Natural killer cell treated with Interleukin-12 subunit alpha and Interleukin-12 subunit beta and Interleukin-15 and Interleukin-18, amount 100 ng/mL, for 72 hours (primary cell): Measurements from ENCODE around the gene INPP5B. TPM values are rescaled to one million over a fixed set of nuclear protein-coding genes. Genes with fewer than 3 reads are reported as not detected.

Experiments
- ATAC-seq, 2 donors: fragments of 150-1000 bp; cut with Tn5 transposase in 1 of 2; sonication (Bioruptor Pico), chemical (Tn5 transposase) in 1 of 2; 2 replicates each; pipeline ENCODE4 v1.10.0; 2021
- DNase-seq: peaks from one replicate; pipeline ENCODE4 v3.0.0; 2022; ENCODE audit warnings: low spot score
- H3K27ac Mint-ChIP-seq, 2 donors: 1 replicate in 1 of 2; 2 replicates in 1 of 2; pipeline ENCODE4 v1.8.0; 2022; ENCODE audit warnings: mixed read lengths in 2 of 2, mild to moderate bottlenecking in 1 of 2, moderate library complexity in 1 of 2
- H3K27me3 Mint-ChIP-seq, 2 donors: 1 replicate in 1 of 2; 2 replicates in 1 of 2; pipeline ENCODE4 v1.8.0; 2022; ENCODE audit warnings: mixed read lengths in 2 of 2
- H3K36me3 Mint-ChIP-seq: one replicate; pipeline ENCODE4 v1.8.0; 2022; ENCODE audit warnings: mixed read lengths
- H3K4me1 Mint-ChIP-seq, 2 donors: 1 replicate in 1 of 2; 2 replicates in 1 of 2; pipeline ENCODE4 v1.8.0; 2022; ENCODE audit warnings: low read depth in 2 of 2, mixed read lengths in 2 of 2, mild to moderate bottlenecking in 1 of 2
- H3K4me3 Mint-ChIP-seq: one replicate; pipeline ENCODE4 v1.8.0; 2022; ENCODE audit warnings: mixed read lengths
- H3K9me3 Mint-ChIP-seq: 2 replicates; pipeline ENCODE4 v1.8.0; 2022; ENCODE audit warnings: mixed read lengths
- total RNA-seq, 2 donors: library from RNA; stranded (reverse); gene quantifications; one replicate each; pipeline ENCODE4 v1.2.3, GENCODE V29; 2022

INPP5B gene
- total RNA-seq, 2 donors from 2014 or later: 48.1 to 86.0 TPM

GRCh38 chr1:37817481-37817880, 129.4 kb downstream of the INPP5B start:
- no peak overlapping the region for H3K4me3 Mint-ChIP-seq
- no peak overlapping the region for H3K27ac Mint-ChIP-seq
- DNase-seq: no peak
- peaks cover 8% of the 10 kb centered on the region for H3K36me3 Mint-ChIP-seq
- H3K9me3 Mint-ChIP-seq: no peaks in the 10 kb centered on the region
- ATAC-seq: no peak
- peaks cover 14 to 23% of the 10 kb centered on the region in 2 donors for H3K4me1 Mint-ChIP-seq
- H3K27me3 Mint-ChIP-seq: no peaks in the 10 kb centered on the region

DNA sequence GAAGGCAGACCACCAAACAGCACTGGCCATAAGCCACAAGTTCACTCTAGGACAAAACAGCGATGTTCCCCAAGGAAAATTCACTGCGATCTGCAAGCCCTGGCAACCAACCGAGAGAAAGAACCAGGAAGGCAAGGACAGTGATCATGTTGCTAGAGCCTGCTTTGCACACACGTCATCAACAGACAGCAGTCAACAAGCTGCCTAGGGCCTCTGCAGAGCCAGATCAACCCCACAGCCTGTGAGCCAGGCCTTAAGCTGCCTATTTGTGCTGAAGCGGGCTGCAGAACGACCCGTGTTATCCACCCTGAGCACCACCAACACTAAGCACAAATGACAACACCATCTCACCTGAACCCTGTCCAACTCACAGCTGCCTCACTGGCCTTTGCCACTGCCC, 132.6 kb downstream of the INPP5B start:
- Mint-ChIP-seq H3K27ac (no peak overlapping the region), H3K27me3 (no peaks in the 10 kb centered on the region), H3K9me3 (no peaks in the 10 kb centered on the region), H3K4me1 (peaks cover 16 to 27% of the 10 kb centered on the region in 2 donors), H3K36me3 (no peaks in the 10 kb centered on the region), H3K4me3 (no peak overlapping the region)
- no peak for ATAC-seq
- DNase-seq: no peak

- Mint-ChIP-seq H3K36me3 (no peaks in the 10 kb centered on the region), H3K4me1 (peaks cover 22 to 32% of the 10 kb centered on the region in 2 donors), H3K27me3 (no peaks in the 10 kb centered on the region), H3K4me3 (no peak overlapping the region), H3K9me3 (no peaks in the 10 kb centered on the region), H3K27ac (no peak overlapping the region)
- ATAC-seq (no peak), DNase-seq (no peak)
These were observed 133.2 kb downstream of the INPP5B start for GRCh38 chr1:37813529-37814145.

DNA sequence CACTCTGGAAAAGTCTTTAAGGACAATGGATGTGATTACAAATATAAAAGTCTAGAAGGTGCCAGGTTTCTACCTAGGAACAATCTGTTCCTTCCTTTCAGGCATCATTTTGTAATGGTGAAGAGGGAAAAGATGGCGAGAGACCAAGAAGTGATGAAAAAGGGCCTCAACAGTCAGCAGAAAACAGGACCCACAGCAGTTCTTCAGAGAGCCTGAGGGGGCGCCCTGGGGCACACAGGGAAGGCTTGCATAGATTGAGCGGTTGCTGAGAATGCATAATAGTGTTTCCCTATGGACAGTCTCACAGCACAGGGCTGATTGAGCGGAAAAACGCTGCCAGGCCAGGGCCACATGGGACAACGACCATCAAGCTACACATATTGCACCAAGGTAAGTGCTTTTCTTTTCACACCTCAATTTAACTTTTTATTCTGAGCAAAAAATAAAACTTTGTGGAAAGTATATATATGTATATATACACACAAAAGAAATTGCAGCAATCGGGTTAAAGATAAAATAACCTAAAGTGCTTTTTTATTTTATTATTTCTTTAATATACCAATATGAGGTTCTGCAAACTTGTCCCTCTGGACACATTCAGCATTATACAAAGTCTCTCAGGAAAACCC, 135.7 kb downstream of the INPP5B start:
- DNase-seq (peak; percentile 80), ATAC-seq (no peak)
- peak overlapping the region; percentile 9 for H3K4me3 Mint-ChIP-seq
- H3K4me1 Mint-ChIP-seq: peaks cover 22 to 40% of the 10 kb centered on the region in 2 donors
- H3K9me3 Mint-ChIP-seq: no peaks in the 10 kb centered on the region
- no peaks in the 10 kb centered on the region for H3K36me3 Mint-ChIP-seq
- H3K27me3 Mint-ChIP-seq: no peaks in the 10 kb centered on the region
- H3K27ac Mint-ChIP-seq: peak overlapping the region; percentile 20 to 59

Other genes with a start within 250 kb of the INPP5B start
- gene EPHA10, start 181.9 kb downstream of the INPP5B start, total RNA-seq: not detected
- gene MANEAL, start 153.2 kb downstream of the INPP5B start, total RNA-seq: 1 to 10 TPM; 2.8 to 9.0 TPM
- gene C1orf122, start 139.3 kb downstream of the INPP5B start, total RNA-seq: 10 to 100 TPM; 29.2 to 33.3 TPM
- 10 to 100 TPM; 72.0 to 82.9 TPM for gene YRDC, start 138.8 kb downstream of the INPP5B start, total RNA-seq
- 10 to 100 TPM; 54.0 to 65.3 TPM for gene MTF1, start 87.5 kb downstream of the INPP5B start, total RNA-seq
- 100 to 1,000 TPM in 1 of 2 donors, 10 to 100 TPM in 1; 90.7 to 174 TPM for gene SF3A3, start 43.0 kb upstream of the INPP5B start, total RNA-seq
- 10 to 100 TPM; 24.5 TPM for gene FHL3, start 58.5 kb upstream of the INPP5B start, total RNA-seq
- 10 to 100 TPM; 59.9 to 60.0 TPM for gene UTP11, start 65.7 kb upstream of the INPP5B start, total RNA-seq
- under 1 TPM; 0.50 to 0.93 TPM for gene POU3F1, start 99.7 kb upstream of the INPP5B start, total RNA-seq